Measurements from ENCODE around the gene SEMA5A.

SEMA5A gene

GRCh38 chr5:9545992-9546851, at the start of gene SEMA5A:
Gene SEMA5A (minus strand): TSS chr5:9546075. CDS start chr5:9379946, 166,129 bp downstream.
- DNase-seq (ENCODE audit: low read depth) = no peak

- DNase-seq (ENCODE audit: low read depth) = no peak
Measured at GRCh38 chr5:9594913-9595312, 49.0 kb upstream of the SEMA5A start.

DNA sequence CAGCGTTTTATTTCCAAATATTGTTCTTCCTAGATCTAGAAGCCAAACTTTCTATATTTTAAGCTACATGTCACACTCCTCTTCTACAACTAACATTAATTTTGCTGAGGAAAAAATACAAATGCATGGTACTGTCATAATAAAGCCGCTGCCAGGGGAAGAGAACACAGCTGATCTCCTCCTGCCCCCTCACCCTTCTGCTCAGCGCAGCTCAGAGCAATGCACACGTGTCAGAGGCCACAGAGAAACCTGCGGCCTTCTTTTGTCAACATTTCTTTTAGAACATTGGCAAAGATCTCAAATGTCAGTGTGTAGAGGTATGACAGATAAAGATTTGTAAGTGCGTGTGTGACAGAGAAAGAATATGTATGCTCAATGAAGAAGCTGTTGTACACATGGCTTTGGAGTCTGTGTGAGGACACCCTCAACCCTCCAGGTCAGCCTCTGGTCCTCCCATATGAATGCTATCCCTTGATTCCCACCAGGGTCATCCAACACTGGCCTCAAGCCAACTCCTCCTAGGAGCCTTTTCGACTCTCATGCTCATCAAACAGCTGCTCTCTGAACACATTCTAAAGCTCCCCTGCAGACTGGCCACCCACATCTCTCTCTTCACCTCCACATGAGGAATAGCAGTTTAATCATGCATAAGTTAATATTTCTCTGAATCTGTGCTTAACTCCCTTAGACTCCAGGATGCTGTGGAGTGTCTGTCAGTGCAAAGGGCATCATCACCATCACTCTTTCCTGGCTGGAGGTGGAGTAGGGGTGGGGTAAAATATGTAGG, 43.4 kb upstream of the SEMA5A start:
- DNase-seq (ENCODE audit: low read depth) = no peak

GRCh38 chr5:9588254-9588653, 42.4 kb upstream of the SEMA5A start:
- no peak for DNase-seq (ENCODE audit: low read depth)

DNA sequence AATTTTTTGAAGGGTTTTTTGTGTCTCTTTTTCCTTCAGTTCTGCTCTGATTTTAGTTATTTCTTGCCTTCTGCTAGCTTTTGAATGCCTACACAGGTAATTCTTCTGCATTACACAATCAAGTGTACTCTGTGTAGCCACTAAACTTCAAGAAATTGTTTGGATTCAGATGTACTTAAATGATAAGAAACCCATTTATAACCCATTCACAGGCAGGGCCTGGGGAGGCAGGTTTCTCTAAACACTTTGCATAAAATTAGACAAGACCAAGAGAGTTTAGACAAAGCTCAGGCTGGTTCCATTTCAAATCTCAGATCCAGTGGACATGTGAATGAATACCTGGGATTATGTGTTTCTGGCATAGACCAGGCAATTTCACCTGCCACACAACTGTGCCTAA, 41.3 kb upstream of the SEMA5A start:
- DNase-seq (ENCODE audit: low read depth) = no peak

DNA sequence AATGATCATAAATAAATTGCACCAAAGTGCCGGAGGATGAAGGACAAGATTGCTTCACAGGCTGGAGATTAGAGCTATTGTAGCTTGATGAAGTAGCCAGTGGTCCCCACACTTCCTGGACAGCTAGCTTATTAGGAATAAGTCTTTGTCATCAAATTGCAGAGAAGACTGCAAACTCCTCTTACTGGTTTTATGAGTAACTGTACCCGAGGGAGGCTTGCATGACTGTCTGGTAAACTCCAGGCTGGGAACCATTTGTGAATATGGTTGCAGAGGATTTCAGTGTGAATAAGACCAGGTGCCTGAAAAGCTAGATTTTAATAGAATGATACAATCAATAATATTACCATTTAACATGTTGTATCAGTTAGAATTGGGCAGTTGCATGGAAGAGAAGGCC, 36.5 kb upstream of the SEMA5A start:
- DNase-seq (ENCODE audit: low read depth) = no peak

DNA sequence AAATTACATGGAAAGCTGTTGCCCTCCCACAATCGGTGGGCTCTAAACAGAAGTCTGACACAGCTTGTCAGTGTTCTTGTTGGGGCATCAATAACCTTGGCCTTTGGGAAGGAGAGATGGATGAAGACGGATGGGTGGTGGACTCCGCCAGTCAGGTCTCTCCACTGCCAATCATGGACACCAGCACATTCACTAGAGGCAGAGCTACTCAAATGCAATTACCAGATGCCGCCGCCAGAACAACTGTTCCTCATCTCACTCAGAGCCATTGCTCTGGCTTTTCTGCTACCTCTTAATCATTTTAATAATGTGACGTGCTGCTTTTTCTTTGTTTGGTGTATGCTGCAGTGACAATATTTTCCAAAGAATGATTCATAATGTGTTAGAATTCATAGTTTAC, 27.9 kb upstream of the SEMA5A start:
- no peak for DNase-seq (ENCODE audit: low read depth)

DNA sequence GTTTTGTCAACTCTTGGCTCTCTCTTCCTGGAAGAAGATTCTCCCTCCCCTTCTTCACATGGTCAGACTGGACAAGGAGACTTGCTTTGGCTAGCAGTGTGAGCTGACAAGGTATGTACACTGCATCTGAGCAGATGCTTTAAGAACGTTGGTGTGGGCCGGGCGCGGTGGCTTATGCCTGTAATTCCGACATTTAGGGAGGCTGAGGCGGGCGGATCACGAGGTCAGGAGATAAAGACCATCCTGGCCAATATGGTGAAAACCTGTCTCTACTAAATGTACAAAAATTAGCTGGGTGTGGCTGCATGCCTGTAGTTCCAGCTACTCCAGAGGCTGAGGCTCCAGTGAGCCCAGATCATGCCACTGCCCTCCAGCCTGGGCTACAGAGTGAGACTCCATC, 26.4 kb upstream of the SEMA5A start:
- no peak for DNase-seq (ENCODE audit: low read depth)

DNA sequence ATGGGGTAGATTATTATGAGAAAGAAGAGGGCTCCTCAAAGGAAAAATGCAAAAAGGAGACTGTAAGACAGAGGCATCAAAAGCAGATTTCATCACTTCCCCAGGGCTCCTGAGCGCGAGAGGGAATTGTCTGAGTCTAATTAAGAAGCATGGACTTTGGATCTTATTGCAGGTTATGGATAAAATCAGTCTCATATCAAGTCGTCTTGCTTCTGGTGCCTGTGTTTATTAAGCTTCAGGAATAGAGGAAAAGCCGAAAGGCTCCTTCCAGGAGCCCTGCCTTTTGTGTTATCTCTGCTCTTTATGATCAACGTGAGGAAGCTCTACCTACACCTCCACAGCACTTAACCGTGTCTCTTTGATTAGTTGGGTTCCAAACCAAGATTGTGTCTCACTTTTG, 25.0 kb upstream of the SEMA5A start:
- no peak for DNase-seq (ENCODE audit: low read depth)

DNA sequence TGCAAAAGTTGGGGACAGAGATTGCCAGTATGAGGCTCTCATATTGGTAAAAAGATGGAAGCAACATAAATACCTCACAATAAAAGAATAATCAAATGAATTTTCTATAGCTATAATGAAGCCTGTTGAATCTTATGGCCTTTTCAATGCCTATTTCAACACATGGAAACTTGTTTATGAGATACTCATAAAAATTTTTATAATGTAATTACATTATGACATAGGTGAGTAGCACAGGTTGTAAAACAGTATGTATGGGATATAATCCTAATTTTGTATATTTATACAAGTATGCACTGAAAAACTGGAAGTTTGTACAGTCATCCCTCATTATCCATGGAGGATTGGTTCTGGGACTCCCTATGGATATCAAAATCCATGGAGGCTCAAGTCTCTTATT, 21.2 kb upstream of the SEMA5A start:
- no peak for DNase-seq (ENCODE audit: low read depth)

DNA sequence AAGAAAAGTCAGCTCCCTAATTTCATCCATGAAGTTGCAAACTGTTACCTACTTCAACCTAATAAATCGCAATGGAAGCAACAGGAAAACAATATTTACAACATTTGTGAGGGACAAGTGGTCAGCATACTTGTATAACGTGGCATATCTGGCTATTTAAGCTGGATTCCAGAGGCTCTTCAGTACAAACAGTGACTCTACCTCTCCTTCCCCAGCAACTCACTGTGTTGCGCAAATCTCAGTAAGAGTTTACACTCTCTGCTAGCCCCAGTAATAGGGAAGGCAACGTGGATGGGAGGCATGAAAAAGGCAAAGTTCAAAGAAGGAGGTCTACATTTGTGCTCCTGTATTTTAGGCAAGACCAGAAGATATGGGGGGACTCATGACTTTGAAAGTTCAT, 18.9 kb upstream of the SEMA5A start:
- DNase-seq (ENCODE audit: low read depth) = no peak

DNA sequence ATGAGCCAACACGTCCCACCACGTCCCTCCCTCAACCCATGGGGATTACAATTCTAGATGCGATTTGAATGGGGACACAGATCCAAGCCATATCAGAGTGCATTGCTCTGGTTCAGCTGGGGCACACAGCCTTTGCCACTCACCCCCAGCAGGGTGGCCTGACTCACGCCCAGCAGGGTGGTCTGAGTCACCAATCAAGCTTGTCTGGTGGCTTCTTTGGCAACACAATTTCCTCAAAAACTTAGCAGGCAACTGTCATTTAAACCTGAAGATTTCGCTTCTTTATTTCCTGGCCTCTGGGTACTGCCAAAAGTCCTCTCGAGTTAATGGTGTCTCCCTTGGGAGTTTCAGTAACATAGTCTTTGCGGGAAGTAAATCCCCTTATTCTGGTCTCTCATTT, 16.3 kb upstream of the SEMA5A start:
- no peak for DNase-seq (ENCODE audit: low read depth)

DNA sequence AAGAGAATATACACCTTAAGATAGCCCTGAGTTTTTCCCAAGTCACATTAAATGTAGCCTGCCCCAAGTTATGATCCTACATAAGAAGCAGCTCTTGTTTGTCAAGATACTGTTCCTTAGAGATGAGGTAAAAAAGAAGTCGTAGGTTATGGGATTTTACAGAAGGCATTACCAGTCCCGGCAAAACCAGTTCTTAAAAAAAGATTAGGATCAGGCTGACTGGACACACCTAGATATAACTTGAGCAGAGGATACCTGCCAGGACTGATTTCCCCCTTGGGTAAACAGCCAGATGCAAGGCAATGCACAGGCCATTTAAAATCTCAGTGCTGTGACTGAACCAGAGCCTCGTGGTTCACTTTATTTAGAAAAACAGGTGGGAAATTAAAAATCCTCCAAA, 14.1 kb upstream of the SEMA5A start:
- DNase-seq (ENCODE audit: low read depth) = no peak

GRCh38 chr5:9558319-9558965, 12.6 kb upstream of the SEMA5A start:
- no peak for DNase-seq (ENCODE audit: low read depth)

DNA sequence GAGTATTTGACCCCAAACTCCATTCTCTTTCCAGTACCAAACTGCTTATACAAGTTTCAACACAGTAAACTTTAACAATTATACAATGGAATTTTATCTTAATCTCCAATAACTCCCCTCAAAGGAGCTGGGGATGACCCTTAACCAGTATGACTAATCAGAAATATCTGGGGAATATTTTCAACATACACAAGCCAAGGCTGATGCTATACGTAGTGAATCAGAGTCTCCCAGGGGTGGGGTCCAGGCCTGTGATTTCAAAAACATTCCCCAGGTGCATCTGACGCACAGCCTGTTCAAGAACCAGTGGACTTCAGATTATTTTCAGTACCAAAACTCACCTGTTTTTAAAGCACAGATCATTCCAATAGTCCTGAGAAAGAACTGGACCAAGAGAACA, 11.8 kb upstream of the SEMA5A start:
- no peak for DNase-seq (ENCODE audit: low read depth)

- no peak for DNase-seq (ENCODE audit: low read depth)
Measured at GRCh38 chr5:9555961-9556360, 10.1 kb upstream of the SEMA5A start.

DNA sequence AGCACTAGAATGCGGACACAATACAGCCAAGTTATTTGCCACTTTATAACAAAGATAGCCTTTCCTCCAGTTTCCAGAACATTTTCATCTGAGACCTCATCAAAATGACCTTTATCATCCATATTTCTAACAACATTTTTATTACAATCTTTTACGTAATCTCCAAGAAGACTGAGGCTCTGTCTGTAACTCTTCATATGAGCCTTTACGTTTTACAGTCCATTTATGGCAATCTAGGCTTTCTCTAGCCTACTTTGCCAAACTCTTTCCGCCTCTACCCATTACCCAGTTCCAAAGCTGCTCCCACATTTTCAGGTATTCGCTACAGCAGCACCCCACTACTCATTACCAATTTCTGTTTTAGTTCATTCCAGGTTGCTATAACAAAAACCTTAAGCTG, 8.2 kb upstream of the SEMA5A start:
- no peak for DNase-seq (ENCODE audit: low read depth)

DNA sequence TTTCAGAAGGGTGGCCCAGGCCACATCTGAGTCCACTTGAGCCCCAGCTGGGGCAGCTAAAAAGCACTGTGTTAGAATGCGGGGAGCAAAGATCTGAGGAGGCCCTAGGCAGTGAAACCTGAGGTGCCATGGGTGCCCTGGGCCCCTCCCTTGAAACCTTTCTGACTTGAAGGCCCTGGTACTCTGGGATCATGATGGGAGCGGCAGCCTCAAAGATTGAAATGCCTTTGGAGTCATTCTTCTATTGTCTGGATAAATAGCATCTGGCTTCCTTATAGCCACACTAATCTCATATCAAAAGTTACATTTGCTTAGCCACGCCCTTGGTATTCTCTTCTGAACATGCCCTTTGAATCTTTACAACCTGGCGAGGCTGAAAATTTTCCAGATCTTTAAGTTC, 7.7 kb upstream of the SEMA5A start:
- no peak for DNase-seq (ENCODE audit: low read depth)

GRCh38 chr5:9551567-9552537, 6.0 kb upstream of the SEMA5A start:
- no peak for DNase-seq (ENCODE audit: low read depth)

DNA sequence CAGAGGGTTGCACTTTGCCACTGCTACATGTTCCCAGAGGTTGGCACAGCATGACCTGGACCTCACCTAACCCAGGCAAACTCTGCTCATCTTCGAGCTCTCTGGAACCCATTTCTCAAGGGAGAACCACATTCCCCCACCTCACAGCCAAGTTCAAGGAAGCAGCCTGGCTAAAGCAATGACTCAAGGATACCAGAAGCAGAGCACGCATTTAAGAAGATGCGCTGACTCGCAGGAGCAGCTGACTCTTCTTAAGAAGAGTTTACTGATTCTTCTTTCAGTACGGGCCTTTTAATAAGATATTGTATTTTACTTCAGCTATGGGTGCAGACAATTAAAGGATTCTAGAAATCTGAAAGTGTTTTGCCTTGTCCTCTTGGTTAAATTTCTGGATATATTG, 4.1 kb upstream of the SEMA5A start:
- no peak for DNase-seq (ENCODE audit: low read depth)

DNA sequence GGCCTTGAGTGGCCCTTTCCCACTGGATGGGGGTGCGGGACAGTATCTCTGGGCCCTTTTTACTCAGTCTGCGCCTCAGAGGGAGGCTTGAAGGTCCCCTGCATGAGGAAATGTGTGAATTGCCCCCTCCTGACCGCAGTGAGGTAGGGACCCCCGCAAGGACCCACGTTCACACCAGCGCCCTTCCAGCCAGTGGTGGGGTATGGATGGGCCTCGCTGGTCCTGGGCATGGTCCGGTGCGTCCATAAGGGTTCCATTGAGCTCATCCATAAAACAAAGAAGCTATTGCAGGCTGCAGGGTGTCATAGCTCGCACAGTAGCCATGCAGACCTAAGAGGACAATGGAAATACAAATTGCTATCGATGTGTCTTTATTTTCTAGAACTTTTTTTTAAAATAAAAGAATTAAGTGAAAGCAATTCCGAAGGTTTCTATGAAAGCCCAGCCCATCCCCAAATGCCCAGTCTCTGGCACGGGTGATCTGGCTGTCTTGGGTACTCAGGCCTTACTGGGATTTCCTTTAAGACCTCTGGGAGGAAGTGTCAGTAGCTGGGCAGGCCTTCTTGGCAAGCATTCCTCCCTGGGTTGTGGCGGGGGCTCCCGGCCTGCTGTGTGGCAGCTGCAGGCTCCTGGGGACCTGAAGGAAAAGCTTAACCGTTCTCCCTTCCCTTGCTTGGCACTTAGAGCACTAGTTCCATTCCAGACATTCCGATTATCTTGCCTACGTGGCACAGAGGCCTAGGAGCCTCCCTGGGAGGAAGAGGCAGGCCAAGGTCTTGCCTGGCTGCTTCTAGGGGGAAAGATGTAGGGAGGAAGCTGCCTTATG, 1.5 kb upstream of the SEMA5A start:
- no peak for DNase-seq (ENCODE audit: low read depth)

Data from activated T-helper 1 cell treated with Interleukin-2 at 50 U/mL for 16 hours (primary cell).